Measurements from ENCODE around the gene BLACAT1.
A peak's percentile ranks its signal among the peaks of the same experiment; 100 is the strongest.

The BLACAT1 gene

GRCh38 chr1:205452933-205453332, 2.9 kb downstream of the BLACAT1 start:
- no peak for DNase-seq

- DNase-seq = no peak
Measured at GRCh38 chr1:205452364-205452763, 3.5 kb downstream of the BLACAT1 start.

- no peak for DNase-seq
Measured at GRCh38 chr1:205451759-205452164, 4.1 kb downstream of the BLACAT1 start.

GRCh38 chr1:205451202-205451601, 4.6 kb downstream of the BLACAT1 start:
- DNase-seq = no peak

GRCh38 chr1:205450448-205450847, 5.4 kb downstream of the BLACAT1 start:
- no peak for DNase-seq

- DNase-seq = no peak
Measured at GRCh38 chr1:205449750-205450443, 5.9 kb downstream of the BLACAT1 start.

GRCh38 chr1:205449254-205449749, 6.5 kb downstream of the BLACAT1 start:
- DNase-seq = no peak

- no peak for DNase-seq
Measured at GRCh38 chr1:205448540-205449253, 7.1 kb downstream of the BLACAT1 start.

GRCh38 chr1:205447457-205448341, 8.1 kb downstream of the BLACAT1 start:
- DNase-seq = no peak

GRCh38 chr1:205446828-205447227, 9.0 kb downstream of the BLACAT1 start:
- DNase-seq = no peak

- no peak for DNase-seq
Measured at GRCh38 chr1:205445646-205445935, 10.3 kb downstream of the BLACAT1 start.

- peak; percentile 44 for DNase-seq
Measured at GRCh38 chr1:205444931-205445645, 10.8 kb downstream of the BLACAT1 start.

GRCh38 chr1:205444300-205444930, 11.4 kb downstream of the BLACAT1 start:
- DNase-seq = no peak

- no peak for DNase-seq
Measured at GRCh38 chr1:205443585-205444299, 12.1 kb downstream of the BLACAT1 start.

GRCh38 chr1:205442051-205442725, 13.7 kb downstream of the BLACAT1 start:
- DNase-seq = no peak

GRCh38 chr1:205441716-205442050, 14.2 kb downstream of the BLACAT1 start:
- no peak for DNase-seq

GRCh38 chr1:205441318-205441633, 14.6 kb downstream of the BLACAT1 start:
- no peak for DNase-seq

- no peak for DNase-seq
Measured at GRCh38 chr1:205440476-205441317, 15.1 kb downstream of the BLACAT1 start.

- DNase-seq = no peak
Measured at GRCh38 chr1:205440121-205440475, 15.7 kb downstream of the BLACAT1 start.

All from COR-L47 (cell line).